CD4-positive, alpha-beta T cell (primary cell): ENCODE results near the gene WDR31. TPM values are rescaled to one million over a fixed set of nuclear protein-coding genes. Genes with fewer than 3 reads are reported as not detected.
"Not testable (repeated sequence)": the region's sequence is repeated elsewhere in the genome, so short reads cannot be mapped to it uniquely, and the experiment has no call there.

Source experiments
- ATAC-seq: fragments of 200-7000 bp; cut with Tn5 transposase; one replicate; pipeline ENCODE4 v1.10.0; 2022; ENCODE audit warnings: mild to moderate bottlenecking; ENCODE audit not compliant: poor library complexity
- CTCF ChIA-PET: fragments of 350-600 bp; sonication (Branson Sonifier 250); formaldehyde crosslinking; loops from one replicate; lab custom pipeline; 2021; ENCODE audit warnings: antibody characterized with exemption, inconsistent platforms; lab: Charles Lee
- POLR2A ChIA-PET: fragments of 350-600 bp; sonication (Branson Sonifier 250); formaldehyde crosslinking; loops from one replicate; lab custom pipeline; 2021; ENCODE audit warnings: antibody characterized with exemption, inconsistent platforms; lab: Charles Lee
- DNase-seq, 14 experiments: peaks; one replicate each; pipeline ENCODE4 v3.0.0-alpha.2; 2013 to 2020; ENCODE audit warnings: mixed read lengths in 2 of 14
- H3K27ac ChIP-seq, 2 donors: one replicate each; pipeline versions ENCODE4 v1.5.1 to v1.7.0; 2013; ENCODE audit warnings: low read length in 2 of 2, low read depth in 1 of 2, mild to moderate bottlenecking in 1 of 2
- H3K27me3 ChIP-seq, 2 experiments: 1 replicate in 1 of 2; 2 replicates in 1 of 2; pipeline versions ENCODE4 v1.6.1 to v1.7.0; 2013; ENCODE audit warnings: low read length in 2 of 2, control low read depth in 1 of 2, mild to moderate bottlenecking in 1 of 2, moderate library complexity in 1 of 2; ENCODE audit not compliant: insufficient read depth in 2 of 2, control insufficient read depth in 1 of 2
- H3K36me3 ChIP-seq: one replicate; pipeline ENCODE4 v1.6.1; 2013; ENCODE audit warnings: low read length, control low read depth; ENCODE audit not compliant: insufficient read depth
- H3K4me1 ChIP-seq: one replicate; pipeline ENCODE4 v1.6.1; 2013; ENCODE audit warnings: low read length, control low read depth; ENCODE audit not compliant: insufficient read depth
- H3K4me3 ChIP-seq: one replicate; pipeline ENCODE4 v1.5.1; 2013; ENCODE audit warnings: mild to moderate bottlenecking, low read length, moderate library complexity
- H3K9me3 ChIP-seq, 2 experiments: 1 replicate in 1 of 2; 2 replicates in 1 of 2; pipeline versions ENCODE4 v1.6.1 to v1.7.0; 2013; ENCODE audit warnings: low read length in 2 of 2, mild to moderate bottlenecking in 2 of 2, control low read depth in 1 of 2, moderate library complexity in 1 of 2; ENCODE audit not compliant: control insufficient read depth in 1 of 2, insufficient read depth in 1 of 2
- H3K27ac Mint-ChIP-seq: one replicate; pipeline ENCODE4 v1.8.0; 2020; ENCODE audit warnings: mixed read lengths
- H3K27me3 Mint-ChIP-seq: one replicate; pipeline ENCODE4 v1.8.0; 2021; ENCODE audit warnings: mixed read lengths
- H3K36me3 Mint-ChIP-seq: one replicate; pipeline ENCODE4 v1.8.0; 2021; ENCODE audit warnings: low read depth, mixed read lengths
- H3K4me1 Mint-ChIP-seq: one replicate; pipeline ENCODE4 v1.8.0; 2021; ENCODE audit warnings: low read depth, mixed read lengths
- H3K4me3 Mint-ChIP-seq: one replicate; pipeline ENCODE4 v1.8.0; 2020; ENCODE audit warnings: mild to moderate bottlenecking, mixed read lengths
- H3K9me3 Mint-ChIP-seq: one replicate; pipeline ENCODE4 v1.8.0; 2020; ENCODE audit warnings: mixed read lengths
- intact Hi-C, 2 experiments: fragments of 100-400 bp; cut with DNase I in 1 of 2; cut with micrococcal nuclease in 1 of 2; formaldehyde crosslinking; loops; one replicate each; pipeline versions ENCODE4 v1.15.1 to v1.9.0; 2023 to 2025; cut with DNase I, micrococcal nuclease
- total RNA-seq, 174 experiments: library from RNA in 2 of 174; stranded (reverse) in 2 of 174; gene quantifications; one replicate each; pipeline ENCODE4 v1.2.3 and lab custom pipeline; 2021 to 2026
- TF ChIP-seq, protein P1 (sequence below): fragments of 200-600 bp; IDR thresholded peaks from one replicate; pipeline ENCODE4 v1.8.0; 2022; ENCODE audit warnings: antibody characterized with exemption, mild to moderate bottlenecking

The WDR31 gene
- total RNA-seq, 2 experiments from 2014 or later, result 0.14 to 0.22 TPM

DNA sequence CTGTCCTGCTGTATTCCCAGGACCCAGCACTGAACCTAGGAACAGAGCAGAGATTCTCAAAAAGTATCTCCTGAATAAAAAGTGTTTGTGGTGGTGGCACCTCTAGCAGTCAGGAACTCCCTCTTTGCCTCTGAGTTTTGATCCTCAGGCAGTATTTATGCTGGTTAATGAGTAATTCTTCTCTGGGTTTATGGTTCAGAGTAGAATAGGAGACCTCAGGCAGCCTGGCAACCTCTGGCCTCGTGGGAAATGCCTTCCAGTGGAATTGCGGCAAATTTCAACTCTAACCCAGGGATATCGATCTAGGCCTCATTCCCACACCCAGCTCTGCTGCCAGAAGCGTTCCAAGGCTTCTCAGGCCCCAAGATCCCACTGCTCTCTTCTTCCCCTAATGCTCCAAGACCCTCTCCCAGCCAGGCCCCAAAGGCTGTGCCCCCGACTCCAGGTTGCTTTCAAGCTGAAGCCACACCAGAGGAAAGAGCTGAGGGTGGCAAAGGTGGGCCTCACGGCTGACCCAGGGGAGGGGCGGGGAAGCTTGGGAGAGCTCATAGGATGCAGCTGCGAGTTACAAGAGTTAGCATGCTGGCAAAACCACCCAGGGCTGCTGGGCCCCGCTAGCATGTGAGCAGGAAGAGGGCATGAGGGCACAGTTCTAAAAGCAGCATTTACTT lies 47.6 kb upstream of the WDR31 start:
- peaks cover 46% of the 10 kb centered on the region for H3K36me3 ChIP-seq
- POLR2A ChIA-PET, result no interaction called here
- peaks cover 56% of the 10 kb centered on the region for H3K36me3 Mint-ChIP-seq

DNA sequence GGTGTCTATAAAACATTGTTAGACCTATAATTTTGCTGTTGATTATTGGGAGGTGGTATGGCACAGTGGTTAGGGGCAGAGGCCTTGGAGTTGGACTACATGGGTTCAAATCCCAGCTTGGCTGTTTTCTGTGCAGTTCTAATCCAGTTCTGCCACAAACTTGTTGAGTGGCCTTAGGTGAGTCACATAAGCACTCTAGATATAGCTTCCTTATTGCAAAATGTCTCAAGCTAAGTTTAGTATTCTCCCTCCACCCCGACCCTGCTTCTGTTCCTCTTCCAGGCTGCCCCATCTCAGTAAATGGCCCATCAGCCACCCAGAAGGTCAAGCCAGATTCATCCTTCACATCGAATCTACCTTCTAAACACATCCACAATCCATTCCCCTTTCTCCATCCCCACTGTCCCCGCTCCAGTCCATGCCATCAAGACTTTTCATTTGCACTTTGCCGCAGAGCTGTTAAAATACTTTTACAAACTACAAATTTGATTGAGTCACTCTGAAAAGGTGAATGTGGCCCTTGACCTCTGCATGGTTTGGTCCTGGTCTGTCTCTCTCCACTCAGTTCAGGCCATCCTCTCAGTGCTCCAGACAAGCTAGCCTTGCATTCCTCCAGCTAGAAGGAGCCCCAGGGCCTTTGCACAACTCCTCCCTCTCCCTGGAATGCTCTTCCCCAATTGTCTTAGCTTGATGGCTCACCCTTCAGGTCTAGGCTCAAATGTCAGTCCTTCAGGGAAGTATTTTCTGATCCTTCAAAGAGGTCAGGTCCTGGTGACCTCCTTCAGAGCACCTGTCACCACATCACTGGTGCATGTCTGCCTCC lies 46.7 kb upstream of the WDR31 start:
- intact Hi-C loops, result no loop called here
- no peaks in the 10 kb centered on the region for H3K27me3 ChIP-seq
- H3K4me3 ChIP-seq, result no peak overlapping the region
- H3K9me3 ChIP-seq, result no peaks in the 10 kb centered on the region
- ChIA-PET CTCF (no interaction called here), POLR2A (no interaction called here)
- Mint-ChIP-seq H3K9me3 (no peaks in the 10 kb centered on the region), H3K4me3 (no peak overlapping the region), H3K4me1 (no peaks in the 10 kb centered on the region), H3K36me3 (peaks cover 47% of the 10 kb centered on the region), H3K27ac (no peak overlapping the region), H3K27me3 (no peaks in the 10 kb centered on the region)
- ATAC-seq, result no peak
- H3K27ac ChIP-seq, result no peak overlapping the region
- DNase-seq, result no peak
- H3K36me3 ChIP-seq, result peaks cover 41% of the 10 kb centered on the region
- TF ChIP-seq, protein P1, sequence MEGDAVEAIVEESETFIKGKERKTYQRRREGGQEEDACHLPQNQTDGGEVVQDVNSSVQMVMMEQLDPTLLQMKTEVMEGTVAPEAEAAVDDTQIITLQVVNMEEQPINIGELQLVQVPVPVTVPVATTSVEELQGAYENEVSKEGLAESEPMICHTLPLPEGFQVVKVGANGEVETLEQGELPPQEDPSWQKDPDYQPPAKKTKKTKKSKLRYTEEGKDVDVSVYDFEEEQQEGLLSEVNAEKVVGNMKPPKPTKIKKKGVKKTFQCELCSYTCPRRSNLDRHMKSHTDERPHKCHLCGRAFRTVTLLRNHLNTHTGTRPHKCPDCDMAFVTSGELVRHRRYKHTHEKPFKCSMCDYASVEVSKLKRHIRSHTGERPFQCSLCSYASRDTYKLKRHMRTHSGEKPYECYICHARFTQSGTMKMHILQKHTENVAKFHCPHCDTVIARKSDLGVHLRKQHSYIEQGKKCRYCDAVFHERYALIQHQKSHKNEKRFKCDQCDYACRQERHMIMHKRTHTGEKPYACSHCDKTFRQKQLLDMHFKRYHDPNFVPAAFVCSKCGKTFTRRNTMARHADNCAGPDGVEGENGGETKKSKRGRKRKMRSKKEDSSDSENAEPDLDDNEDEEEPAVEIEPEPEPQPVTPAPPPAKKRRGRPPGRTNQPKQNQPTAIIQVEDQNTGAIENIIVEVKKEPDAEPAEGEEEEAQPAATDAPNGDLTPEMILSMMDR, result no peak
- H3K4me1 ChIP-seq, result no peaks in the 10 kb centered on the region

More for the DNA sequence above, 47.6 kb upstream of the WDR31 start:
- no peaks in the 10 kb centered on the region for H3K4me1 Mint-ChIP-seq
- intact Hi-C loops, result no loop called here
- H3K9me3 Mint-ChIP-seq, result no peaks in the 10 kb centered on the region
- H3K4me1 ChIP-seq, result no peaks in the 10 kb centered on the region
- TF ChIP-seq, protein P1, result no peak
- no peak for DNase-seq
- ATAC-seq, result no peak
- H3K4me3 Mint-ChIP-seq, result no peak overlapping the region
- H3K27me3 Mint-ChIP-seq, result no peaks in the 10 kb centered on the region
- no peaks in the 10 kb centered on the region for H3K27me3 ChIP-seq
- no peak overlapping the region for H3K27ac Mint-ChIP-seq
- CTCF ChIA-PET, result no interaction called here
- H3K9me3 ChIP-seq, result no peaks in the 10 kb centered on the region
- no peak overlapping the region for H3K4me3 ChIP-seq
- H3K27ac ChIP-seq, result no peak overlapping the region

DNA sequence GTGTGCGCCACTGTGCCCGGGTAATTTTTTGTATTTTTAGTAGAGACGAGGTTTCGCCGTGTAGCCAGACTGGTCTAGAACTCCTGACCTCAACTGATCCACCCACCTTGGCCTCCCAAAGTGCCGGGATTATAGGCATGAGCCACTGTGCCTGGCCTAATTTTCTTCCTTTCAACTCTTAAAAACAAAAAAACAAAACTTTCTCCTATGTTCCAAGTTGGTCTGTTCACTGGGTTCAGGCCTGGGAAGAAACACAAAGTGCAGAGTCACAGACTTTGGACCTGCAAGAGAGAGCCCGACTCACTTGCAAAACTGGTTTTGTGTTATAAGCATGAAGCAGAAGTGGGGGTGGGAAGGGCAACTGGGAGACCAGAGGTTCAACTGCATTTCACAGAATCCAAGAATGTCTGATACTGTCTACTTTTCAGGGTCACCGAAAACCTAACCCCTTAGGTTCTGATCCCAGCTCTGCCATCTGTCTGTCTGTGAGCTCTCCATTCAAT lies 41.9 kb upstream of the WDR31 start:
- CTCF ChIA-PET, result no interaction called here
- intact Hi-C loops, result no loop called here
- Histone ChIP-seq H3K9me3 (no peaks in the 10 kb centered on the region), H3K27ac (no peak overlapping the region), H3K4me3 (no peak overlapping the region), H3K27me3 (no peaks in the 10 kb centered on the region), H3K4me1 (peaks cover 6% of the 10 kb centered on the region), H3K36me3 (no peaks in the 10 kb centered on the region)
- H3K4me3 Mint-ChIP-seq, result no peak overlapping the region
- POLR2A ChIA-PET, result no interaction called here
- DNase-seq (no peak), ATAC-seq (no peak)
- peaks cover 3% of the 10 kb centered on the region for H3K4me1 Mint-ChIP-seq
- no peak overlapping the region for H3K27ac Mint-ChIP-seq
- no peaks in the 10 kb centered on the region for H3K9me3 Mint-ChIP-seq
- H3K36me3 Mint-ChIP-seq, result peaks cover 8% of the 10 kb centered on the region
- no peaks in the 10 kb centered on the region for H3K27me3 Mint-ChIP-seq
- TF ChIP-seq, protein P1, result no peak

DNA sequence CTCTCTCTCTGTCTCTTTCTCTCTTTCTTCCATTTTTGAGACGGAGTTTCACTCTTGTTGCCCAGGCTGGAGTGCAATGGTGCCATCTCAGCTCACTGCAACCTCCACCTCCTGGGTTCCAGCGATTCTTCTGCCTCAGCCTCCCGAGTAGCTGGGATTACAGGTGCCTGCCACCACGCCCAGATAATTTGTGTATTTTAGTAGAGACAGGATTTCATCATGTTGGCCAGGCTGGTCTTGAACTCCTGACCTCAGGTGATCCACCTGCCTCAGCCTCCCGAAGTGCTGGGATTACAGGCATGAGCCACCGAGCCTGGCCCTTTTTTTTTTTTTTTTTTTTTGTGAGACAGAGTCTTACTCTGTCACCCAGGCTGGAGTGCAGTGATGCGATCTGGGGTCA lies 41.4 kb upstream of the WDR31 start:
- POLR2A ChIA-PET, result not testable (repeated sequence)

More for the DNA sequence above, 41.4 kb upstream of the WDR31 start:
- H3K27ac Mint-ChIP-seq, H3K4me1 Mint-ChIP-seq, CTCF ChIA-PET, H3K36me3 ChIP-seq, ATAC-seq, DNase-seq, H3K4me1 ChIP-seq, intact Hi-C loops, H3K9me3 Mint-ChIP-seq, H3K9me3 ChIP-seq, H3K27me3 ChIP-seq, H3K4me3 ChIP-seq, H3K4me3 Mint-ChIP-seq, H3K27me3 Mint-ChIP-seq, H3K36me3 Mint-ChIP-seq, H3K27ac ChIP-seq: not testable (repeated sequence)
